Measurements from ENCODE around the gene ST3GAL3. TPM values are rescaled to one million over a fixed set of nuclear protein-coding genes. Genes with fewer than 3 reads are reported as not detected.

ST3GAL3 gene
- total RNA-seq, 1 experiment from 2014 or later, result 20.0 TPM

GRCh38 chr1:43754892-43755291 is 47.6 kb downstream of the ST3GAL3 start:
- H3K4me3 Mint-ChIP-seq (ENCODE audit: low read depth, unreplicated experiment), result no peak overlapping the region
- peaks cover 8% of the 10 kb centered on the region for H3K4me1 Mint-ChIP-seq (ENCODE audit: low read depth, unreplicated experiment)
- CTCF ChIA-PET, result interaction anchor here (1.8 kb wide), 1 partner anchor 8 kb away, joined by 6 read pairs; no protein-coding TSS in a partner anchor
- no peak for DNase-seq
- intact Hi-C loops (cut with micrococcal nuclease; ENCODE audit: unreplicated experiment), result no loop called here
- no peak for TF ChIP-seq CTCF (IDR thresholded peaks at IDR 0.05; ENCODE audit: unreplicated experiment)
- BruUV-seq (replicated peaks), result no TSS peak
- no peaks in the 10 kb centered on the region for H3K27me3 Mint-ChIP-seq (ENCODE audit: unreplicated experiment)
- no peaks in the 10 kb centered on the region for H3K36me3 Mint-ChIP-seq (ENCODE audit: insufficient read depth, unreplicated experiment)
- no peak overlapping the region for H3K27ac Mint-ChIP-seq (ENCODE audit: unreplicated experiment)
- no peaks in the 10 kb centered on the region for H3K9me3 Mint-ChIP-seq (ENCODE audit: low read depth, unreplicated experiment)

GRCh38 chr1:43757343-43758053 is 50.2 kb downstream of the ST3GAL3 start:
- H3K27me3 Mint-ChIP-seq (ENCODE audit: unreplicated experiment), result no peaks in the 10 kb centered on the region
- intact Hi-C loops (cut with micrococcal nuclease; ENCODE audit: unreplicated experiment), result no loop called here
- BruUV-seq (replicated peaks), result no TSS peak
- H3K4me1 Mint-ChIP-seq (ENCODE audit: low read depth, unreplicated experiment), result peaks cover 8% of the 10 kb centered on the region
- H3K27ac Mint-ChIP-seq (ENCODE audit: unreplicated experiment), result no peak overlapping the region
- no peak overlapping the region for H3K4me3 Mint-ChIP-seq (ENCODE audit: low read depth, unreplicated experiment)
- H3K36me3 Mint-ChIP-seq (ENCODE audit: insufficient read depth, unreplicated experiment), result no peaks in the 10 kb centered on the region
- no peak for TF ChIP-seq CTCF (IDR thresholded peaks at IDR 0.05; ENCODE audit: unreplicated experiment)
- DNase-seq, result no peak
- CTCF ChIA-PET, result interaction anchor here (1.2 kb wide), 1 partner anchor 178 kb away, joined by 3 read pairs; no protein-coding TSS in a partner anchor
- H3K9me3 Mint-ChIP-seq (ENCODE audit: low read depth, unreplicated experiment), result no peaks in the 10 kb centered on the region

- no TSS peak for BruUV-seq (replicated peaks)
- intact Hi-C loops (cut with micrococcal nuclease; ENCODE audit: unreplicated experiment), result no loop called here
- Mint-ChIP-seq H3K9me3 (ENCODE audit: low read depth, unreplicated experiment) (no peaks in the 10 kb centered on the region), H3K4me1 (ENCODE audit: low read depth, unreplicated experiment) (peaks cover 8% of the 10 kb centered on the region), H3K27me3 (ENCODE audit: unreplicated experiment) (no peaks in the 10 kb centered on the region), H3K4me3 (ENCODE audit: low read depth, unreplicated experiment) (no peak overlapping the region), H3K36me3 (ENCODE audit: insufficient read depth, unreplicated experiment) (no peaks in the 10 kb centered on the region), H3K27ac (ENCODE audit: unreplicated experiment) (no peak overlapping the region)
- DNase-seq, result no peak
- CTCF ChIA-PET, result interaction anchor here (0.6 to 1.0 kb wide), 2 partner anchors 174 to 181 kb away, joined by 3 to 8 read pairs; no protein-coding TSS in a partner anchor
- TF ChIP-seq CTCF (IDR thresholded peaks at IDR 0.05; ENCODE audit: unreplicated experiment), result no peak
These were observed 53.5 kb downstream of the ST3GAL3 start for GRCh38 chr1:43760745-43761317.

- H3K4me3 Mint-ChIP-seq (ENCODE audit: low read depth, unreplicated experiment), result no peak overlapping the region
- no TSS peak for BruUV-seq (replicated peaks)
- peak; percentile 74 for DNase-seq
- intact Hi-C loops (cut with micrococcal nuclease; ENCODE audit: unreplicated experiment), result loop anchor here (1.0 kb wide), 3 partner anchors 95 to 284 kb away; no protein-coding TSS in a partner anchor
- TF ChIP-seq CTCF (IDR thresholded peaks at IDR 0.05; ENCODE audit: unreplicated experiment), result peak; percentile 77
- no peaks in the 10 kb centered on the region for H3K9me3 Mint-ChIP-seq (ENCODE audit: low read depth, unreplicated experiment)
- no peaks in the 10 kb centered on the region for H3K36me3 Mint-ChIP-seq (ENCODE audit: insufficient read depth, unreplicated experiment)
- CTCF ChIA-PET, result interaction anchor here (0.6 to 4.9 kb wide), 24 partner anchors 10 to 285 kb away, joined by 3 to 193 read pairs (median 4); partner anchors contain the start of genes ARTN, ATP6V0B, IPO13 and PTPRF
- no peaks in the 10 kb centered on the region for H3K27me3 Mint-ChIP-seq (ENCODE audit: unreplicated experiment)
- H3K4me1 Mint-ChIP-seq (ENCODE audit: low read depth, unreplicated experiment), result no peaks in the 10 kb centered on the region
- H3K27ac Mint-ChIP-seq (ENCODE audit: unreplicated experiment), result no peak overlapping the region
These were observed 56.2 kb downstream of the ST3GAL3 start for GRCh38 chr1:43763497-43763973.
